Choroid plexus epithelial cell (primary cell): ENCODE measurements around the gene LYZL6.

Experiments used
- DNase-seq: peaks from one replicate; pipeline ENCODE4 v3.0.0-alpha.2; 2010; ENCODE audit warnings: low read depth
- H3K4me3 ChIP-seq: 2 replicates; pipeline ENCODE4 v1.5.1; 2011; ENCODE audit warnings: low read depth, mild to moderate bottlenecking, control low read depth, low read length, moderate library complexity
- CTCF ChIP-seq: conservative IDR thresholded peaks from 2 replicates; pipeline ENCODE4 v1.5.1; 2011; ENCODE audit warnings: low read depth, mild to moderate bottlenecking, control low read depth, inconsistent platforms, low read length, moderate library complexity

LYZL6 gene

GRCh38 chr17:35969558-35970380 lies 26.3 kb upstream of the LYZL6 start:
- DNase-seq: peak; percentile 89
- no peak overlapping the region for H3K4me3 ChIP-seq
- peak; percentile 86 for TF ChIP-seq CTCF

GRCh38 chr17:35968520-35969054 lies 25.1 kb upstream of the LYZL6 start:
- no peak overlapping the region for H3K4me3 ChIP-seq
- no peak for TF ChIP-seq CTCF
- DNase-seq: no peak

GRCh38 chr17:35965272-35965671 lies 21.8 kb upstream of the LYZL6 start:
- no peak for DNase-seq

GRCh38 chr17:35963663-35964062 lies 20.1 kb upstream of the LYZL6 start:
- TF ChIP-seq CTCF: no peak
- H3K4me3 ChIP-seq: no peak overlapping the region
- no peak for DNase-seq

More at GRCh38 chr17:35965272-35965671, 21.8 kb upstream of the LYZL6 start:
- TF ChIP-seq CTCF: no peak
- no peak overlapping the region for H3K4me3 ChIP-seq

- TF ChIP-seq CTCF: no peak
- H3K4me3 ChIP-seq: no peak overlapping the region
- no peak for DNase-seq
Observed at GRCh38 chr17:35953720-35954119, 10.2 kb upstream of the LYZL6 start.

GRCh38 chr17:35949401-35949800 lies 5.9 kb upstream of the LYZL6 start:
- no peak for TF ChIP-seq CTCF
- H3K4me3 ChIP-seq: no peak overlapping the region
- peak; percentile 50 for DNase-seq

GRCh38 chr17:35948092-35948491 lies 4.6 kb upstream of the LYZL6 start:
- no peak for DNase-seq
- no peak for TF ChIP-seq CTCF
- no peak overlapping the region for H3K4me3 ChIP-seq
